ENCODE data around the gene MSRB1. TPM values are rescaled to one million over a fixed set of nuclear protein-coding genes. Genes with fewer than 3 reads are reported as not detected.

The MSRB1 gene
- total RNA-seq, 2 donors from 2014 or later, result 11.0 to 12.4 TPM

DNA sequence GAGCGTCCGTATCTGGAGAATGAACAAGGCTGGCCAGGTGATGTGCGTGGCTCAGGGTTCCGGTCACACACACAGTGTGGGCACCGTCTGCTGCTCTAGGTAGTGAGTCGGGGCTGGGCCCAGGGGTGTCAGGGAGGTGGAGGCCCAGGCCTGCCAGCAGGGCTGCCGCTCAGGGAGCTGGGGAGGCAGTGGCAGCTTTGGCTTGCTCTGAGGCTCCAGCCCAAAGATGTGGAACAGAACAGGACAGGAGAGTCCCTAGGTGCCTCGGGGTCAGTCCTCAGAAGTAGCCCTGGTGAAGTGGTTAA is 33.2 kb upstream of the MSRB1 start:
- TF ChIP-seq POLR2A (IDR thresholded peaks at IDR 0.05) (no peak), POLR2AphosphoS5 (IDR thresholded peaks at IDR 0.05) (no peak)
- TF ChIP-seq, protein P1, sequence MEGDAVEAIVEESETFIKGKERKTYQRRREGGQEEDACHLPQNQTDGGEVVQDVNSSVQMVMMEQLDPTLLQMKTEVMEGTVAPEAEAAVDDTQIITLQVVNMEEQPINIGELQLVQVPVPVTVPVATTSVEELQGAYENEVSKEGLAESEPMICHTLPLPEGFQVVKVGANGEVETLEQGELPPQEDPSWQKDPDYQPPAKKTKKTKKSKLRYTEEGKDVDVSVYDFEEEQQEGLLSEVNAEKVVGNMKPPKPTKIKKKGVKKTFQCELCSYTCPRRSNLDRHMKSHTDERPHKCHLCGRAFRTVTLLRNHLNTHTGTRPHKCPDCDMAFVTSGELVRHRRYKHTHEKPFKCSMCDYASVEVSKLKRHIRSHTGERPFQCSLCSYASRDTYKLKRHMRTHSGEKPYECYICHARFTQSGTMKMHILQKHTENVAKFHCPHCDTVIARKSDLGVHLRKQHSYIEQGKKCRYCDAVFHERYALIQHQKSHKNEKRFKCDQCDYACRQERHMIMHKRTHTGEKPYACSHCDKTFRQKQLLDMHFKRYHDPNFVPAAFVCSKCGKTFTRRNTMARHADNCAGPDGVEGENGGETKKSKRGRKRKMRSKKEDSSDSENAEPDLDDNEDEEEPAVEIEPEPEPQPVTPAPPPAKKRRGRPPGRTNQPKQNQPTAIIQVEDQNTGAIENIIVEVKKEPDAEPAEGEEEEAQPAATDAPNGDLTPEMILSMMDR (IDR thresholded peaks at IDR 0.05), result no peak
- Histone ChIP-seq H3K9me3 (no peaks in the 10 kb centered on the region), H3K4me1 (replicated peaks) (peaks cover 6% of the 10 kb centered on the region), H3K27me3 (replicated peaks; ENCODE audit: insufficient read depth) (no peaks in the 10 kb centered on the region), H3K36me3 (peaks cover 11 to 13% of the 10 kb centered on the region in 2 donors), H3K27ac (no peak overlapping the region), H3K4me3 (no peak overlapping the region)
- 96% methylated on average over 4 of the region's 8 CpGs for whole genome bisulfite sequencing
- no peak for DNase-seq (ENCODE audit: low spot score)
- intact Hi-C loops (cut with DNase I), result no loop called here

GRCh38 chr16:1975432-1976215 is 32.6 kb upstream of the MSRB1 start:
- no peak overlapping the region for H3K4me3 ChIP-seq
- intact Hi-C loops (cut with DNase I), result no loop called here
- WGBS, result 90% methylated on average over 33 of the region's 33 CpGs
- no peaks in the 10 kb centered on the region for H3K27me3 ChIP-seq (replicated peaks; ENCODE audit: insufficient read depth)
- peaks cover 6% of the 10 kb centered on the region for H3K4me1 ChIP-seq (replicated peaks)
- H3K9me3 ChIP-seq, result no peaks in the 10 kb centered on the region
- H3K27ac ChIP-seq, result no peak overlapping the region
- peaks cover 11 to 13% of the 10 kb centered on the region in 2 donors for H3K36me3 ChIP-seq
- TF ChIP-seq, protein P1 (IDR thresholded peaks at IDR 0.05), result no peak
- no peak for TF ChIP-seq POLR2AphosphoS5 (IDR thresholded peaks at IDR 0.05)
- DNase-seq (ENCODE audit: low spot score), result no peak

GRCh38 chr16:1974157-1975070 is 31.4 kb upstream of the MSRB1 start:
- no peak for DNase-seq (ENCODE audit: low spot score)
- TF ChIP-seq POLR2AphosphoS5 (IDR thresholded peaks at IDR 0.05) (no peak), POLR2A (IDR thresholded peaks at IDR 0.05) (no peak)
- TF ChIP-seq, protein P1 (IDR thresholded peaks at IDR 0.05), result no peak
- no peak overlapping the region for H3K27ac ChIP-seq
- no peaks in the 10 kb centered on the region for H3K9me3 ChIP-seq
- H3K36me3 ChIP-seq, result peaks cover 11 to 13% of the 10 kb centered on the region in 2 donors
- no peaks in the 10 kb centered on the region for H3K27me3 ChIP-seq (replicated peaks; ENCODE audit: insufficient read depth)
- WGBS, result 92% methylated on average over 34 of the region's 42 CpGs
- no peak overlapping the region for H3K4me3 ChIP-seq
- peaks cover 6% of the 10 kb centered on the region for H3K4me1 ChIP-seq (replicated peaks)
- intact Hi-C loops (cut with DNase I), result no loop called here

DNA sequence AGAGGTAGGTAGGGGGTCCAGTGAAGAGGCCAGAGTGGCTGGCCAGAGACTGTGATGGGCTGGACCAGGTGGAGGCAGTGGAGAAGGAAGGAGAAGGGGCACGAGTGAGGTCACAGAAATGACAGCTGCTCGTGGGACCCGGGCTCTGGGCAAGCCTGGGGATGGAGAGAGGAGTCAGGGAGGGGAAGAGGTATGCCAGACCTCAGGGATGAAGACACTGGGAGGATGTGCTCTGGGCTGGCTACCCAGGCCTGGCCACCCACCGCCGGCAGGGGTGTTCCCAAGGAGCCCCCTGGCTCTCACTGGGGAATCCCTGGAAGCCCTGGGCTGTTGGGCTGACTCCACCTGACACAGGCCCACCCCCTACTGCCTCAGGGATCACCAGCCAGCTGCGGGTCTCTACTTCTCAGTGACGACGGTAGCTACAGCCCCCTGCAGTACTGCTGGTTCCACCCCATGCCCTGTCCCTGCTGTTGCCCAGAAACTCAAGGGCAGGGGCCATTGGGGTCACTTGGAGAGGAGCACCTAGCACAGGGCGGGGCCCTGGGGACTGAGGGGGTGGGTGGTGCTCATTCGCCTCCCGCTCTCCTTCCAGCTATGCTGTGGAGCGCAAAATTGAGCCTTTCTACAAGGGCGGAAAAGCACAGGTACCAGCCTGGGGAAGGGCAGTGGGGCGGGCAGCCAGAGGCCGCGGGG is 30.6 kb upstream of the MSRB1 start:
- no peak overlapping the region for H3K4me3 ChIP-seq
- TF ChIP-seq, protein P1 (IDR thresholded peaks at IDR 0.05), result no peak
- TF ChIP-seq POLR2A (IDR thresholded peaks at IDR 0.05) (no peak), POLR2AphosphoS5 (IDR thresholded peaks at IDR 0.05) (no peak)
- no peak overlapping the region for H3K27ac ChIP-seq
- no peak for DNase-seq (ENCODE audit: low spot score)
- intact Hi-C loops (cut with DNase I), result no loop called here
- no peaks in the 10 kb centered on the region for H3K9me3 ChIP-seq
- peaks cover 11 to 13% of the 10 kb centered on the region in 2 donors for H3K36me3 ChIP-seq
- 90% methylated on average over 16 of the region's 16 CpGs for WGBS
- peaks cover 6% of the 10 kb centered on the region for H3K4me1 ChIP-seq (replicated peaks)
- no peaks in the 10 kb centered on the region for H3K27me3 ChIP-seq (replicated peaks; ENCODE audit: insufficient read depth)

All from prostate gland (tissue), 2 donors.